HepG2 (cell line): ENCODE measurements around the gene IRS2. TPM values are rescaled to one million over a fixed set of nuclear protein-coding genes. Genes with fewer than 3 reads are reported as not detected.

Experiments used
- ATAC-seq: fragments of 200-7000 bp; cut with Tn5 transposase; 3 replicates; pipeline ENCODE4 v1.9.1; 2020; ENCODE audit warnings: mild to moderate bottlenecking, moderate library complexity
- BruUV-seq: library from RNA; stranded (reverse); fragments of 400-500 nt; replicated peaks from 2 replicates; lab custom pipeline; 2021; lab: Mats Ljungman, UMichigan
- CTCF ChIA-PET: fragments of 300-600 bp; formaldehyde crosslinking; extraction: SDS; loops from one replicate; lab custom pipeline; 2021; ENCODE audit warnings: low total read pairs, inconsistent platforms, low intra/inter-chr PET ratio; lab: Yijun Ruan, JAX
- POLR2A ChIA-PET: fragments of 350-600 bp; sonication (Branson Sonifier 250); formaldehyde crosslinking; loops from one replicate; lab custom pipeline; 2020; ENCODE audit warnings: antibody characterized with exemption, inconsistent platforms; lab: Yijun Ruan, JAX
- DNase-seq: peaks from one replicate; pipeline ENCODE4 v3.0.0-alpha.2; 2015; ENCODE audit warnings: low spot score
- FAIRE-seq: peaks from 3 replicates; lab custom pipeline; 2011; peaks lifted over from hg19 to GRCh38; lab: Jason Lieb, UNC
- H2AFZ ChIP-seq: one replicate; pipeline ENCODE4 v1.6.1; 2011; ENCODE audit warnings: low read length, inconsistent platforms
- H3K27ac ChIP-seq: fragments of 300-600 bp; 3 replicates; pipeline ENCODE4 v1.8.0; 2011; ENCODE audit warnings: mixed run types, mild to moderate bottlenecking, mixed read lengths, low read length, inconsistent platforms; ENCODE audit not compliant: insufficient read depth; ENCODE audit errors: extremely low read length
- H3K27me3 ChIP-seq, 2 experiments: fragments of 200-600 bp in 1 of 2; 2 replicates in 1 of 2; 3 replicates in 1 of 2; pipeline versions ENCODE4 v1.6.0 to v1.8.0; 2011; ENCODE audit warnings: low read length in 2 of 2, mild to moderate bottlenecking in 2 of 2, moderate library complexity in 2 of 2, inconsistent platforms in 1 of 2; ENCODE audit not compliant: insufficient read depth in 2 of 2, control insufficient read depth in 1 of 2
- H3K36me3 ChIP-seq, 2 experiments: fragments of 200-600 bp in 1 of 2; replicated peaks in 1 of 2; 2 replicates in 1 of 2; 3 replicates in 1 of 2; pipeline versions ENCODE4 v1.5.1 to v1.8.0; 2011; ENCODE audit warnings: low read length in 2 of 2, inconsistent platforms in 1 of 2; ENCODE audit not compliant: insufficient read depth in 2 of 2, control insufficient read depth in 1 of 2
- H3K4me1 ChIP-seq: 2 replicates; pipeline ENCODE4 v1.5.1; 2012; ENCODE audit warnings: low read length, inconsistent platforms; ENCODE audit not compliant: insufficient read depth
- H3K4me2 ChIP-seq: 2 replicates; pipeline ENCODE4 v1.6.0; 2011; ENCODE audit warnings: low read depth, low read length, inconsistent platforms
- H3K4me3 ChIP-seq, 3 experiments: fragments of 200-600 bp in 1 of 3; sonication (generic), shearing (Covaris generic) in 1 of 3; replicated peaks in 1 of 3; 2 replicates each; pipeline ENCODE4 v1.5.1; 2011 to 2016; ENCODE audit warnings: low read length in 3 of 3, inconsistent platforms in 2 of 3, low read depth in 2 of 3, mild to moderate bottlenecking in 2 of 3, control low read depth in 1 of 3, mixed read lengths in 1 of 3; ENCODE audit not compliant: insufficient read depth in 1 of 3
- H3K79me2 ChIP-seq: one replicate; pipeline ENCODE4 v1.6.1; 2011; ENCODE audit warnings: low read length, inconsistent platforms; ENCODE audit not compliant: insufficient read depth
- H3K9ac ChIP-seq: 2 replicates; pipeline ENCODE4 v1.6.0; 2011; ENCODE audit warnings: mild to moderate bottlenecking, low read depth, low read length, inconsistent platforms; ENCODE audit not compliant: insufficient read depth
- H3K9me3 ChIP-seq: 2 replicates; pipeline ENCODE4 v1.5.1; 2012; ENCODE audit warnings: mild to moderate bottlenecking, low read length
- H4K20me1 ChIP-seq: 2 replicates; pipeline ENCODE4 v1.6.0; 2011; ENCODE audit warnings: inconsistent platforms, mild to moderate bottlenecking, low read length, moderate library complexity; ENCODE audit not compliant: insufficient read depth
- ZBTB40 ChIP-seq, 2 experiments: fragments of 450-650 bp in 1 of 2; sonication (generic) in 1 of 2; formaldehyde crosslinking in 1 of 2; IDR thresholded peaks; 2 replicates each; pipeline versions ENCODE4 v1.6.1 to v1.8.0; 2016 to 2022; ENCODE audit warnings: antibody characterized with exemption in 1 of 2, mild to moderate bottlenecking in 1 of 2, missing genetic modification reagents in 1 of 2
- ZNF235 ChIP-seq: sonication (generic); formaldehyde crosslinking; IDR thresholded peaks from 2 replicates; pipeline ENCODE4 v1.8.1; 2023; ENCODE audit warnings: mild to moderate bottlenecking, missing genetic modification reagents, borderline replicate concordance
- WGBS: methylation state at CpG from one replicate; pipeline ENCODE4 v1.1.6; 2017; ENCODE audit warnings: low lambda C conversion rate; 5-methylcytosine and 5-hydroxymethylcytosine counted together
- in situ Hi-C: cut with HindIII; loops from 2 replicates; pipeline ENCODE4 v1.10.0; 2017; ENCODE audit warnings: low pct_unique_long_range_greater_than_20kb; ENCODE audit not compliant: extremely low pct_ligation_motif_present
- intact Hi-C: fragments of 100-400 bp; cut with micrococcal nuclease; formaldehyde crosslinking; loops from one replicate; pipeline ENCODE4 v1.10.0; 2022; ENCODE audit not compliant: unreplicated experiment
- polyA plus RNA-seq, 8 experiments: library from polyadenylated mRNA; depleted of rRNA in 3 of 8; stranded (reverse) in 7 of 8; unstranded in 1 of 8; fragments of >200 nt; fragmentation: Illumina TruSeq in 4 of 8; extraction: Trizol in 4 of 8; gene quantifications; 2 replicates each; pipeline versions ENCODE4 v1.2.1 to v1.2.3, GENCODE V29; 2011 to 2016; ENCODE audit warnings: low read depth in 4 of 8, missing spikeins in 1 of 8, mixed read lengths in 1 of 8; ENCODE audit not compliant: insufficient read depth in 1 of 8
- total RNA-seq, 5 experiments: library from RNA; depleted of rRNA; stranded (reverse); fragments of >200 nt; fragmentation: Illumina TruSeq; extraction: Trizol; gene quantifications; 2 replicates each; pipeline ENCODE4 v1.2.3, GENCODE V29; 2016; ENCODE audit warnings: low read depth in 1 of 5

The IRS2 gene
- total and polyA plus RNA-seq, 2 of the 13 experiments (the other 11 are each of a cell fraction or from before 2014, with no cell fraction given): 0.02 to 0.04 TPM

- no peak for FAIRE-seq
- no peak for DNase-seq
- H3K79me2 ChIP-seq: no peaks in the 10 kb centered on the region
- H3K9me3 ChIP-seq: no peaks in the 10 kb centered on the region
- TF ChIP-seq ZNF235 (CRISPR knock-in tag) (no peak), ZBTB40 (IDR thresholded peaks at IDR 0.05) (no peak), ZBTB40 (CRISPR knock-in tag; IDR thresholded peaks at IDR 0.05) (peak; percentile 76; the same call in 1 of the 2 replicates)
- POLR2A ChIA-PET: no interaction called here
- no peaks in the 10 kb centered on the region for H3K27me3 ChIP-seq
- no peak overlapping the region for H3K4me2 ChIP-seq
- H3K4me3 ChIP-seq: no peak overlapping the region
- BruUV-seq: no TSS peak
- CTCF ChIA-PET: no interaction called here
- intact Hi-C loops: no loop called here
- in situ Hi-C loops: no loop called here
- no peak for ATAC-seq
- H2AFZ ChIP-seq: no peak overlapping the region
- no peaks in the 10 kb centered on the region for H4K20me1 ChIP-seq
- H3K4me1 ChIP-seq: no peaks in the 10 kb centered on the region
- WGBS: 42% methylated on average over 6 of the region's 6 CpGs
- no peaks in the 10 kb centered on the region for H3K36me3 ChIP-seq
- H3K27ac ChIP-seq: no peak overlapping the region
- no peak overlapping the region for H3K9ac ChIP-seq
These were observed 23.6 kb downstream of the IRS2 start for GRCh38 chr13:109762791-109763190.
